ENCODE measurements around the gene DAAM2.

- no peak for TF ChIP-seq EZH2 (IDR thresholded peaks at IDR 0.05; ENCODE audit: low read length, missing control alignments)
- no peak for TF ChIP-seq CTCF (conservative IDR thresholded peaks at IDR 0.05 in 1 of 2, IDR thresholded peaks at IDR 0.05 in 1 of 2; ENCODE audit: low read depth in 1 of 2, low read length in 2 of 2)
Observed at GRCh38 chr6:39819228-39819627, 27.1 kb downstream of the DAAM2 start.
